Gastroesophageal sphincter (tissue), 4 donors: ENCODE results near the gene FBRSL1. TPM values are rescaled to one million over a fixed set of nuclear protein-coding genes. Genes with fewer than 3 reads are reported as not detected.

Source experiments
- ATAC-seq: fragments of 150-250 bp; one replicate; pipeline ENCODE4 v1.9.1; 2016; ENCODE audit warnings: mild to moderate bottlenecking, moderate library complexity
- H3K27ac ChIP-seq, 4 donors: fragments of 200-600 bp; sonication (generic) in 3 of 4; 1 replicate in 3 of 4; 2 replicates in 1 of 4; pipeline ENCODE4 v1.5.1; 2016 to 2019
- H3K27me3 ChIP-seq: fragments of 200-600 bp; sonication (generic); one replicate; pipeline ENCODE4 v1.5.1; 2019
- H3K36me3 ChIP-seq, 2 donors: fragments of 200-600 bp; sonication (generic); one replicate each; pipeline ENCODE4 v1.5.1; 2019; ENCODE audit warnings: control low read depth in 1 of 2
- H3K4me1 ChIP-seq, 3 donors: fragments of 200-600 bp; sonication (generic); 1 replicate in 2 of 3; 2 replicates in 1 of 3; pipeline ENCODE4 v1.5.1; 2016 to 2019; ENCODE audit warnings: control low read depth in 2 of 3
- H3K4me3 ChIP-seq, 2 donors: fragments of 200-600 bp; sonication (generic); one replicate each; pipeline ENCODE4 v1.5.1; 2019; ENCODE audit warnings: mild to moderate bottlenecking in 1 of 2, moderate library complexity in 1 of 2
- H3K9me3 ChIP-seq, 3 donors: fragments of 200-600 bp; sonication (generic); one replicate each; pipeline ENCODE4 v1.5.1; 2017 to 2019; ENCODE audit warnings: control low read depth in 2 of 3
- EP300 ChIP-seq: sonication (generic); formaldehyde crosslinking; IDR thresholded peaks from one replicate; pipeline ENCODE4 v1.6.1; 2017; ENCODE audit warnings: antibody characterized with exemption, mild to moderate bottlenecking
- POLR2A ChIP-seq, 2 donors: fragments of 450-650 bp; IDR thresholded peaks; one replicate each; pipeline ENCODE4 v1.6.1; 2017; ENCODE audit warnings: antibody characterized with exemption in 2 of 2, mild to moderate bottlenecking in 2 of 2, moderate library complexity in 1 of 2
- POLR2AphosphoS5 ChIP-seq: sonication (generic); formaldehyde crosslinking; IDR thresholded peaks from one replicate; pipeline ENCODE4 v1.6.1; 2017; ENCODE audit warnings: antibody characterized with exemption
- WGBS, 2 donors: methylation state at CpG; one replicate each; pipeline ENCODE4 v1.1.5; 2018; ENCODE audit warnings: low coverage in 1 of 2; 5-methylcytosine and 5-hydroxymethylcytosine counted together
- total RNA-seq, 4 donors: library from RNA; depleted of rRNA; stranded (reverse); fragments of >200 nt; gene quantifications; one replicate each; pipeline ENCODE4 v1.1.0, GENCODE V29; 2016
- TF ChIP-seq, protein P1 (sequence below), 4 experiments: fragments of 200-600 bp in 2 of 4; fragments of 450-650 bp in 2 of 4; sonication (generic) in 1 of 4; IDR thresholded peaks; one replicate each; pipeline ENCODE4 v1.5.1; 2017 to 2019; ENCODE audit warnings: antibody characterized with exemption in 4 of 4, mild to moderate bottlenecking in 2 of 4, moderate library complexity in 2 of 4

Gene FBRSL1
- total RNA-seq, 4 donors from 2014 or later, result 8.5 to 24.7 (median 15.5) TPM

DNA sequence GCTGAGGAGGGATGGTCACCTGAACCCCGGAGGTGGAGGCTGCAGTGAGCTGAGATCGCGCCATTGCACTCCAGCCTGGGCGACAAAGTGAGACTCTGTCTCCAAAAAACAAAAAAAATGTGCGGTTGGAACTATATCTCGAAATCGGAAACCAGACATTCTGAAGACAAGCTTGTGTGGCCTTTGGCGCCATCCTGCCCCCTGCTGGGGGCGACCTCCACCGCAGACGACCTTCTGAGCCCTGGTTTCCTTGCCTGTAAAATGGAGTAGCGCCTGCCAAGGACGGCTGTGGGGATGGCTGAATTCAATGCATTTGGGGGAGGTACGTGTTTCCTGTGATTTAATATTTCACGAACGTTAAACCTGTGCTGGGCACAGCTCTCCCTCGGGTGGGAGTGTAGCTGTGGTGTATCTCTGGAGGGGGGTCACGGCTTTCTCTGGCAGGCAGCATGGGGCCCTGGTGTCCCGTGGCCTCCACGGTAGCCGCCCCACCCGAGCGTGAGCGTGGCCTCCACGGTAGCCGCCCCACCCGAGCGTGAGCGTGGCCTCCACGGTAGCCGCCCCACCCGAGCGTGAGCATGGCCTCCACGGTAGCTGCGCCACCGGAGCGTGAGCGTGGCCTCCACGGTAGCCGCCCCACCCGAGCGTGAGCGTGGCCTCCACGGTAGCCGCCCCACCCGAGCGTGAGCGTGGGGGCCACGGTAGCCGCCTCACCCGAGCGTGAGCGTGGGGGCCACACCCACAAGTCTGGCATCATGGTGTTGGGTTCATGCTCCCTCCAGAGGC is 65.1 kb downstream of the FBRSL1 start:
- Histone ChIP-seq H3K27me3 (no peaks in the 10 kb centered on the region), H3K27ac (no peak overlapping the region), H3K4me3 (no peak overlapping the region), H3K4me1 (peaks cover 0 to 18% (median 6%) of the 10 kb centered on the region in 3 donors), H3K36me3 (peaks cover 0 to 47% of the 10 kb centered on the region in 2 donors), H3K9me3 (no peaks in the 10 kb centered on the region)
- no peak for TF ChIP-seq EP300
- TF ChIP-seq POLR2AphosphoS5, result no peak
- TF ChIP-seq POLR2A (IDR thresholded peaks at IDR 0.05), result no peak
- TF ChIP-seq, protein P1, sequence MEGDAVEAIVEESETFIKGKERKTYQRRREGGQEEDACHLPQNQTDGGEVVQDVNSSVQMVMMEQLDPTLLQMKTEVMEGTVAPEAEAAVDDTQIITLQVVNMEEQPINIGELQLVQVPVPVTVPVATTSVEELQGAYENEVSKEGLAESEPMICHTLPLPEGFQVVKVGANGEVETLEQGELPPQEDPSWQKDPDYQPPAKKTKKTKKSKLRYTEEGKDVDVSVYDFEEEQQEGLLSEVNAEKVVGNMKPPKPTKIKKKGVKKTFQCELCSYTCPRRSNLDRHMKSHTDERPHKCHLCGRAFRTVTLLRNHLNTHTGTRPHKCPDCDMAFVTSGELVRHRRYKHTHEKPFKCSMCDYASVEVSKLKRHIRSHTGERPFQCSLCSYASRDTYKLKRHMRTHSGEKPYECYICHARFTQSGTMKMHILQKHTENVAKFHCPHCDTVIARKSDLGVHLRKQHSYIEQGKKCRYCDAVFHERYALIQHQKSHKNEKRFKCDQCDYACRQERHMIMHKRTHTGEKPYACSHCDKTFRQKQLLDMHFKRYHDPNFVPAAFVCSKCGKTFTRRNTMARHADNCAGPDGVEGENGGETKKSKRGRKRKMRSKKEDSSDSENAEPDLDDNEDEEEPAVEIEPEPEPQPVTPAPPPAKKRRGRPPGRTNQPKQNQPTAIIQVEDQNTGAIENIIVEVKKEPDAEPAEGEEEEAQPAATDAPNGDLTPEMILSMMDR (IDR thresholded peaks at IDR 0.05), result peak in 1 of 4 experiments; percentile 22
- WGBS, 2 donors, result 88 to 89% methylated on average over 5 to 14 of the region's 53 CpGs
- ATAC-seq, result no peak

- peaks cover 0 to 41% of the 10 kb centered on the region in 2 donors for H3K36me3 ChIP-seq
- no peaks in the 10 kb centered on the region for H3K9me3 ChIP-seq
- no peak for ATAC-seq
Observed at GRCh38 chr12:132555686-132556085, 65.7 kb downstream of the FBRSL1 start.

DNA sequence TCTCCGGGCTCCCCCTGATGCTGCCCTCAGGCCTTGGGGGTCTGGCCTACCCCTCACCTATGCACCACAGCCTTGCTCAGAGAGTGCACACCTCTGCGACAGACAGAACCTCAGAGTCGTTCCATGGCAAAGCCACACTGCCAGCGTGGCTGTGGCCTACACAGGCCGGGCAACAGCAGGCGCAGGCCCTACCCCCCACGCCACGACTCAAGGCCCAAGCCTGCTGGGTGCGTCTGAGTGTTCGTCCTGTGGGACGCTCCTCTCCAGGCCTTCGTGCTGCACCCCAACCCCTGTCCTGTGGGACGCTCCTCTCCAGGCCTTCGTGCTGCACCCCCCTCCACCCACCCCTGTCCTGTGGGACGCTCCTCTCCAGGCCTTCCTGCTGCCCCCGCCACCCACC is 66.3 kb downstream of the FBRSL1 start:
- WGBS, 2 donors, result 60% methylated on average over 1 of the region's 16 CpGs; no CpG with 5 or more reads in 1 of the 2 donors
- Histone ChIP-seq H3K27ac (no peak overlapping the region), H3K27me3 (no peaks in the 10 kb centered on the region), H3K4me1 (peaks cover 0 to 29% (median 16%) of the 10 kb centered on the region in 3 donors), H3K4me3 (no peak overlapping the region), H3K9me3 (no peaks in the 10 kb centered on the region), H3K36me3 (peaks cover 0 to 35% of the 10 kb centered on the region in 2 donors)
- no peak for TF ChIP-seq EP300
- TF ChIP-seq POLR2A (IDR thresholded peaks at IDR 0.05), result no peak
- TF ChIP-seq POLR2AphosphoS5, result no peak
- TF ChIP-seq, protein P1 (IDR thresholded peaks at IDR 0.05), result no peak
- ATAC-seq, result no peak

More at GRCh38 chr12:132555686-132556085, 65.7 kb downstream of the FBRSL1 start:
- H3K27ac ChIP-seq, result no peak overlapping the region
- H3K4me1 ChIP-seq, result peaks cover 0 to 24% (median 11%) of the 10 kb centered on the region in 3 donors
- no peak for TF ChIP-seq POLR2AphosphoS5
- no peak for TF ChIP-seq EP300
- TF ChIP-seq, protein P1 (IDR thresholded peaks at IDR 0.05), result no peak
- no peak for TF ChIP-seq POLR2A (IDR thresholded peaks at IDR 0.05)
- no peak overlapping the region for H3K4me3 ChIP-seq
- WGBS, 2 donors, result 91 to 92% methylated on average over 6 to 7 of the region's 13 CpGs
- H3K27me3 ChIP-seq, result no peaks in the 10 kb centered on the region

- 87 to 100% methylated on average over 4 of the region's 17 CpGs for WGBS, 2 donors
- Histone ChIP-seq H3K36me3 (peaks cover 0 to 29% of the 10 kb centered on the region in 2 donors), H3K4me3 (no peak overlapping the region), H3K9me3 (no peaks in the 10 kb centered on the region), H3K4me1 (peaks cover 0 to 35% (median 16%) of the 10 kb centered on the region in 3 donors), H3K27me3 (no peaks in the 10 kb centered on the region), H3K27ac (no peak overlapping the region)
- TF ChIP-seq POLR2A (IDR thresholded peaks at IDR 0.05) (no peak), POLR2AphosphoS5 (no peak), EP300 (no peak)
- TF ChIP-seq, protein P1 (IDR thresholded peaks at IDR 0.05), result no peak
- no peak for ATAC-seq
Observed at GRCh38 chr12:132556801-132557200, 66.8 kb downstream of the FBRSL1 start.
